Psoas muscle (tissue), 7 donors: ENCODE data around the gene LCE5A. TPM values are rescaled to one million over a fixed set of nuclear protein-coding genes. Genes with fewer than 3 reads are reported as not detected.

Experiments used
- polyA plus RNA-seq, 3 donors: library from polyadenylated mRNA; stranded (reverse); fragments of 200-250 nt; gene quantifications; one replicate each; pipeline ENCODE4 v1.2.3, GENCODE V29; 2013
- total RNA-seq, 4 donors: library from RNA; stranded (reverse); fragmentation: NEBNext Ultra II Directional in 2 of 4; extraction: Animal tissue kit (Norgen Biotek cat#: 25700) in 2 of 4; gene quantifications; one replicate each; pipeline versions ENCODE4 v1.2.1 to v1.2.4, GENCODE V29; 2021 to 2023
- donor health status: healthy with polysubstance abuse.
- donor health status: DM: no; HTN: no; CAD: no; lungs with moderate emphysema.
- donor health status: Bipolar disorder and iron deficiency.
- donor health status: healthy.
- donor health status: DM: no; HTN: no; CAD: no.
- donor health status: DM: no; HTN: no; CAD: no.
- donor health status: DM: yes; HTN: yes; CAD: no.

Gene LCE5A
- total and polyA plus RNA-seq, 7 donors: not detected

Other genes starting within 250 kb of the LCE5A start
- not detected for gene FLG, start 185.6 kb upstream of the LCE5A start, total RNA-seq
- gene FLG, start 185.6 kb upstream of the LCE5A start, polyA plus RNA-seq: under 1 TPM in 2 of 3 donors, not detected in 1; under 0.01 to 0.01 TPM
- gene FLG2, start 150.8 kb upstream of the LCE5A start, total RNA-seq: not detected
- gene FLG2, start 150.8 kb upstream of the LCE5A start, polyA plus RNA-seq: not detected
- not detected for gene CRNN, start 96.5 kb upstream of the LCE5A start, total RNA-seq
- under 1 TPM in 2 of 3 donors, not detected in 1; 0.28 to 0.30 TPM for gene CRNN, start 96.5 kb upstream of the LCE5A start, polyA plus RNA-seq
- gene CRCT1, start 3.7 kb downstream of the LCE5A start, total RNA-seq: not detected
- gene CRCT1, start 3.7 kb downstream of the LCE5A start, polyA plus RNA-seq: not detected
- not detected for gene LCE3E, start 56.0 kb downstream of the LCE5A start, total RNA-seq
- gene LCE3E, start 56.0 kb downstream of the LCE5A start, polyA plus RNA-seq: not detected
- gene LCE3D, start 69.7 kb downstream of the LCE5A start, total RNA-seq: not detected
- gene LCE3D, start 69.7 kb downstream of the LCE5A start, polyA plus RNA-seq: not detected
- gene LCE3C, start 89.4 kb downstream of the LCE5A start, total RNA-seq: not detected
- gene LCE3C, start 89.4 kb downstream of the LCE5A start, polyA plus RNA-seq: not detected
- gene LCE3B, start 103.0 kb downstream of the LCE5A start, total RNA-seq: not detected
- not detected for gene LCE3B, start 103.0 kb downstream of the LCE5A start, polyA plus RNA-seq
- gene LCE3A, start 112.3 kb downstream of the LCE5A start, total RNA-seq: not detected
- gene LCE3A, start 112.3 kb downstream of the LCE5A start, polyA plus RNA-seq: not detected
- not detected for gene LCE2D, start 152.6 kb downstream of the LCE5A start, total RNA-seq
- not detected for gene LCE2D, start 152.6 kb downstream of the LCE5A start, polyA plus RNA-seq
- gene LCE2C, start 164.5 kb downstream of the LCE5A start, total RNA-seq: not detected
- not detected for gene LCE2C, start 164.5 kb downstream of the LCE5A start, polyA plus RNA-seq
- not detected for gene LCE2B, start 175.3 kb downstream of the LCE5A start, total RNA-seq
- not detected for gene LCE2B, start 175.3 kb downstream of the LCE5A start, polyA plus RNA-seq
- not detected for gene LCE2A, start 187.5 kb downstream of the LCE5A start, total RNA-seq
- gene LCE2A, start 187.5 kb downstream of the LCE5A start, polyA plus RNA-seq: not detected
- gene LCE4A, start 197.4 kb downstream of the LCE5A start, total RNA-seq: not detected
- not detected for gene LCE4A, start 197.4 kb downstream of the LCE5A start, polyA plus RNA-seq
- under 1 TPM in 1 of 4 donors, not detected in 3; 0.17 TPM for gene KPRP, start 247.2 kb downstream of the LCE5A start, total RNA-seq
- not detected for gene KPRP, start 247.2 kb downstream of the LCE5A start, polyA plus RNA-seq